Measurements from ENCODE around the gene SLC25A22. TPM values are rescaled to one million over a fixed set of nuclear protein-coding genes. Genes with fewer than 3 reads are reported as not detected.

SLC25A22 gene
- polyA plus RNA-seq, 2 of the 4 experiments (the other 2 are of a cell fraction), result 13.5 to 18.7 TPM

- TF ChIP-seq NPAS2 (CRISPR knock-in tag; IDR thresholded peaks at IDR 0.05; ENCODE audit: borderline replicate concordance) (no peak), POLR2A (IDR thresholded peaks at IDR 0.05; ENCODE audit: low read length) (peak; percentile 26; the same call in 1 of the 2 replicates), POLR2AphosphoS2 (conservative IDR thresholded peaks at IDR 0.05; ENCODE audit: low read length) (0 out of 2 replicates have a peak, but pooled peaks have one; percentile 53)
Observed at GRCh38 chr11:825366-826226, 27.5 kb upstream of the SLC25A22 start (continued).

GRCh38 chr11:824942-825341, 26.9 kb upstream of the SLC25A22 start:
- TF ChIP-seq CTCF (IDR thresholded peaks at IDR 0.05) (no peak), ZFP36 (IDR thresholded peaks at IDR 0.05; ENCODE audit: borderline replicate concordance, partially characterized antibody) (no peak), CHD2 (IDR thresholded peaks at IDR 0.05; ENCODE audit: low read length, partially characterized antibody) (no peak), CBX8 (IDR thresholded peaks at IDR 0.05) (no peak), PBX3 (IDR thresholded peaks at IDR 0.05) (peak; percentile 60), KDM5A (IDR thresholded peaks at IDR 0.05) (no peak), POLR2AphosphoS2 (conservative IDR thresholded peaks at IDR 0.05; ENCODE audit: low read length) (peak; percentile 55)
- POLR2A ChIA-PET, result interaction anchor here (1.6 kb wide), 1 partner anchor 10 kb away, joined by 4 read pairs; no protein-coding TSS in a partner anchor
- no peak for DNase-seq (ENCODE audit: low read depth in 1 of 2, low spot score in 1 of 2)

GRCh38 chr11:824292-824880, 26.3 kb upstream of the SLC25A22 start:
- FAIRE-seq (no peak), ATAC-seq (no peak)
- CTCF ChIA-PET, result interaction anchor here (0.7 to 1.5 kb wide), 3 partner anchors 10 to 19 kb away, joined by 3 to 6 read pairs (median 4); no protein-coding TSS in a partner anchor

More at GRCh38 chr11:824942-825341, 26.9 kb upstream of the SLC25A22 start:
- CTCF ChIA-PET, result interaction anchor here (0.7 to 1.5 kb wide), 3 partner anchors 9 to 19 kb away, joined by 3 to 6 read pairs (median 4); no protein-coding TSS in a partner anchor
- 72% methylated on average over 11 of the region's 11 CpGs for WGBS (ENCODE audit: missing lambda C conversion rate)
- FAIRE-seq (no peak), ATAC-seq (no peak)
- peaks cover 59% of the 10 kb centered on the region for H3K4me1 ChIP-seq
- peak overlapping the region; percentile 87 for H3K4me2 ChIP-seq
- H3K4me3 ChIP-seq, result no peak overlapping the region
- peak overlapping the region in 1 of 2 experiments; percentile 88; a peak in 2 of 6 replicates for H3K27ac ChIP-seq
- no peaks in the 10 kb centered on the region for H3K9me3 ChIP-seq

GRCh38 chr11:823441-824291, 25.6 kb upstream of the SLC25A22 start:
- WGBS (ENCODE audit: missing lambda C conversion rate), result 94% methylated on average over 26 of the region's 53 CpGs
- CTCF ChIA-PET, result interaction anchor here (0.7 to 1.8 kb wide), 3 partner anchors 9 to 20 kb away, joined by 3 to 4 read pairs (median 4); partner anchors contain the start of gene CD151
- no peak for DNase-seq (ENCODE audit: low read depth in 1 of 2, low spot score in 1 of 2)
- TF ChIP-seq TFCP2L1 (CRISPR knock-in tag; IDR thresholded peaks at IDR 0.05) (no peak), PBX3 (IDR thresholded peaks at IDR 0.05) (peak; percentile 53; the same call in 1 of the 2 replicates)
- Histone ChIP-seq H3K4me3 (no peak overlapping the region), H3K27ac (no peak overlapping the region), H3K4me1 (peaks cover 61% of the 10 kb centered on the region), H3K9me3 (no peaks in the 10 kb centered on the region), H3K4me2 (no peak overlapping the region)
- FAIRE-seq, result no peak
- POLR2A ChIA-PET, result interaction anchor here (1.6 kb wide), 1 partner anchor 11 kb away, joined by 4 read pairs; no protein-coding TSS in a partner anchor
- ATAC-seq, result no peak

More at GRCh38 chr11:824292-824880, 26.3 kb upstream of the SLC25A22 start:
- Histone ChIP-seq H3K4me1 (peaks cover 57% of the 10 kb centered on the region), H3K4me2 (no peak overlapping the region), H3K4me3 (no peak overlapping the region), H3K9me3 (no peaks in the 10 kb centered on the region), H3K27ac (no peak overlapping the region)
- WGBS (ENCODE audit: missing lambda C conversion rate), result 95% methylated on average over 43 of the region's 59 CpGs
- TF ChIP-seq JUN (IDR thresholded peaks at IDR 0.05), result no peak; a peak in 1 of 5 replicates
- no peak for TF ChIP-seq SREBF2 (IDR thresholded peaks at IDR 0.05)
- no peak for TF ChIP-seq FOXS1 (CRISPR knock-in tag; IDR thresholded peaks at IDR 0.05)
- TF ChIP-seq EHF (CRISPR knock-in tag; IDR thresholded peaks at IDR 0.05), result no peak
- no peak for DNase-seq (ENCODE audit: low read depth in 1 of 2, low spot score in 1 of 2)
- POLR2A ChIA-PET, result interaction anchor here (1.6 kb wide), 1 partner anchor 10 kb away, joined by 4 read pairs; no protein-coding TSS in a partner anchor

Measured in A549 (cell line).